OCI-LY1 (cell line): Measurements from ENCODE around the gene TUFM.
"Not testable (repeated sequence)": the region's sequence is repeated elsewhere in the genome, so short reads cannot be mapped to it uniquely, and the experiment has no call there.

Source experiments
- H2AFZ ChIP-seq: fragments of 200-600 bp; sonication (generic), shearing (Covaris generic); 2 replicates; pipeline ENCODE4 v1.6.0; 2014; ENCODE audit warnings: antibody characterized with exemption, mild to moderate bottlenecking, low read length
- H3F3A ChIP-seq: fragments of 200-600 bp; sonication (generic), shearing (Covaris generic); 2 replicates; pipeline ENCODE4 v1.6.0; 2014; ENCODE audit warnings: mild to moderate bottlenecking, antibody characterized with exemption, low read length, moderate library complexity; ENCODE audit not compliant: insufficient read depth
- H3K27ac ChIP-seq: fragments of 200-600 bp; sonication (generic); 2 replicates; pipeline ENCODE4 v1.5.1; 2014; ENCODE audit warnings: low read length, mixed run types, mild to moderate bottlenecking, low read depth; ENCODE audit not compliant: poor library complexity, severe bottlenecking
- H3K27me3 ChIP-seq: fragments of 200-600 bp; sonication (generic); 2 replicates; pipeline ENCODE4 v1.6.0; 2014; ENCODE audit warnings: antibody characterized with exemption, mild to moderate bottlenecking, low read length, moderate library complexity; ENCODE audit not compliant: insufficient read depth
- H3K36me3 ChIP-seq: fragments of 200-600 bp; sonication (generic); 2 replicates; pipeline ENCODE4 v1.6.1; 2014; ENCODE audit warnings: mild to moderate bottlenecking, antibody characterized with exemption, low read length, moderate library complexity, mixed read lengths; ENCODE audit not compliant: insufficient read depth
- H3K4me1 ChIP-seq: fragments of 200-600 bp; sonication (generic); 2 replicates; pipeline ENCODE4 v1.5.1; 2014; ENCODE audit warnings: mild to moderate bottlenecking, low read length, moderate library complexity; ENCODE audit not compliant: insufficient read depth, severe bottlenecking
- H3K4me2 ChIP-seq: fragments of 200-600 bp; sonication (generic), shearing (Covaris generic); 2 replicates; pipeline ENCODE4 v1.6.1; 2014; ENCODE audit warnings: low read length
- H3K4me3 ChIP-seq: fragments of 200-600 bp; sonication (generic); 2 replicates; pipeline ENCODE4 v1.5.1; 2014; ENCODE audit warnings: low read length, low read depth, mild to moderate bottlenecking, mixed read lengths; ENCODE audit not compliant: poor library complexity, severe bottlenecking
- H3K79me2 ChIP-seq: fragments of 200-600 bp; shearing (Covaris generic); 2 replicates; pipeline ENCODE4 v1.6.1; 2016; ENCODE audit warnings: mixed run types, low read length, mixed read lengths; ENCODE audit not compliant: insufficient read depth
- H3K9ac ChIP-seq: fragments of 200-600 bp; sonication (generic), shearing (Covaris generic); 2 replicates; pipeline ENCODE4 v1.6.1; 2014; ENCODE audit warnings: mild to moderate bottlenecking, low read length, mixed read lengths
- H3K9me2 ChIP-seq: fragments of 200-600 bp; sonication (generic), shearing (Covaris generic); 2 replicates; pipeline ENCODE4 v1.6.1; 2014; ENCODE audit warnings: low read depth, mild to moderate bottlenecking, low read length, mixed read lengths
- H3K9me3 ChIP-seq: fragments of 200-600 bp; shearing (Covaris generic); 2 replicates; pipeline ENCODE4 v1.6.1; 2014; ENCODE audit warnings: low read length, mixed read lengths
- H4K20me1 ChIP-seq: fragments of 200-600 bp; sonication (generic), shearing (Covaris generic); 2 replicates; pipeline ENCODE4 v1.6.0; 2016; ENCODE audit warnings: mild to moderate bottlenecking, low read length; ENCODE audit not compliant: insufficient read depth
- CTCF ChIP-seq: fragments of 200-600 bp; sonication (generic), shearing (Covaris generic); IDR thresholded peaks from 2 replicates; pipeline ENCODE4 v1.5.1; 2017; ENCODE audit warnings: mild to moderate bottlenecking, antibody characterized with exemption, low read length, moderate library complexity, mixed read lengths
- EZH2 ChIP-seq: fragments of 200-600 bp; sonication (generic), shearing (Covaris generic); IDR thresholded peaks from 2 replicates; pipeline ENCODE4 v1.8.0; 2017; ENCODE audit warnings: borderline replicate concordance, mixed run types, mild to moderate bottlenecking, antibody characterized with exemption, low read length, moderate library complexity, mixed read lengths

TUFM gene

DNA sequence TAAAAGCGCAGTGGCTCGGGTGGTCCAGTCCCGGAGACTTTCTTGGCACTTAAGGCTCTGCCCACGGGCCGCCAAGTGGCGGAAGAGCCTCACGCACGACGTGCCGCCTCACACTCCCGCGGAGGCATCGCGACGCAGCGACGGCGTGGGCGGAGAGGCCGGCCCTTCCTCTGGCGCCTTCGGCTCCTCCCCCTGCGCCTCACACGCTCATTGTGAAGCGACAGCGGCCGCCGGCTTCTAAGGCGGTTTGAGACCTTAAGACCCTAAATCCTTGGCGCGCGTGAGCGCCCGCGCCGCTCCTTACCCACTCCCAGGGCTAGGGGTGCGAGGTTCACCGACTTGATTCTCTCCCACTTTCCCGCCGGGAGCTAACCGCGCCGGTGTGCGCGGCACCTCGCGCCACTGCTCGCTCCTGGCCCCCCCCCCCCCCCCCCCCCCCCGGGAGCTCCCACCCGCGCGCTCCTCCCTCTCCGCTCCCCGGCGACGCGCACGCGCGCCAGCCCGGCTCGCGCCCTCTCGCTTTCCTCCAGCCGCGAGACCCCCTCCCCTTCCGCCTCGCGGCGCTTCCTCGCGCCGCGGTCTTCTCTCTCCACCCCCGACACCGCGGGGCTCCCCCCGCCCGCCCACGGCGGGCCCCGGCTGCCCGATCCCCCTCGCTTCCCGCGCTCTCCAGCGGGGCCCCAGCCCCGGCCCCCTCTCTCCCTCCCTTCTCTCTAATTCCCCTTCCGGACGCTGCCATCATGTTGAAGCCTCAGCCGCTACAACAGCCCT lies 23.4 kb downstream of the TUFM start, which contains the start of gene ATXN2L:
TSS of gene ATXN2L (plus strand) at position 480 of the 771 bp plus-strand sequence. CDS start at position 741, 261 bp downstream.
- Histone ChIP-seq H3K9ac (peak within 1 kb of the TSS; percentile 98), H3K4me2 (peak within 1 kb of the TSS; percentile 86), H3K4me1 (peaks cover 24% of the 10 kb centered on the region), H3F3A (no peaks in the 10 kb centered on the region), H3K9me3 (no peaks in the 10 kb centered on the region), H3K9me2 (no peaks in the 10 kb centered on the region), H3K27ac (peak within 1 kb of the TSS; percentile 86), H3K27me3 (no peaks in the 10 kb centered on the region), H3K4me3 (peak within 1 kb of the TSS; percentile 80), H3K79me2 (peaks cover 31% of the 10 kb centered on the region), H2AFZ (no peak within 1 kb of the TSS), H3K36me3 (peaks cover 37% of the 10 kb centered on the region), H4K20me1 (no peaks in the 10 kb centered on the region)
- no peak for TF ChIP-seq EZH2
- TF ChIP-seq CTCF = no peak

DNA sequence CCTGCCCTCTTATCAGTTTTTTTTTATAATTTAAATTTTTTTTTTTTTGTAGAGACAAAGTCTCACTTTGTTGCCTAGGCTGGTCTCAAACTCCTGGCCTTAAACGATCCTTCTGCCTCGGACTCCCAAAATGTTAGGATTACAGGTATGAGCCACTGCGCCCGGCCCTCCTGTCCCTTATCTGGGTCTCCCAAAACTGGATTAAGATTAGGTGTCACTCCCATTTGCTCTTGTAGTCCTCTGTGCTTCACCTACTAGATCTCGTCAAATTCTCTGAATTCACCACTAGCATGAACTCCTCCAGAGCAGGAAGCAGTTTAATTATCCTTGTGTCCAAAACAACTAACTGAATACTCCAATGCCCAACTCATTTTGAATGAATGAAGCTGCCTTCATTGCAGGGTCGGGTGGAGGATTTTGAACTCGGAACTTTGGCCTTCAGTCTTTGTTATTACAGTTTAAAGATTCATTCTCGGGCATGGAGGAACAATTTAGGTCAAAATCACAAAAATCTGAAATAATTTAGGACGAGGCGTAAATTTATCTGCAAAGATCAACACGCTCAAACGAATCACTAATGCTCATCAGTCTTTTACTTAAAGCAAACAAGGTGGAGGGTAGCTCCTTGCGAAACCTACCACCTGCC lies 24.2 kb downstream of the TUFM start:
- peaks cover 24% of the 10 kb centered on the region for H3K4me1 ChIP-seq
- H3K4me3 ChIP-seq = peak overlapping the region; percentile 80
- H3K27me3 ChIP-seq = no peaks in the 10 kb centered on the region
- H3K4me2 ChIP-seq = peak overlapping the region; percentile 86
- no peak for TF ChIP-seq EZH2
- no peak for TF ChIP-seq CTCF
- H3K27ac ChIP-seq = peak overlapping the region; percentile 86
- H2AFZ ChIP-seq = no peak overlapping the region
- H3K79me2 ChIP-seq = peaks cover 31% of the 10 kb centered on the region
- H3K9me2 ChIP-seq = no peaks in the 10 kb centered on the region
- no peaks in the 10 kb centered on the region for H4K20me1 ChIP-seq
- H3F3A ChIP-seq = no peaks in the 10 kb centered on the region
- H3K9me3 ChIP-seq = no peaks in the 10 kb centered on the region
- peaks cover 30% of the 10 kb centered on the region for H3K36me3 ChIP-seq
- peak overlapping the region; percentile 98 for H3K9ac ChIP-seq

- not testable (repeated sequence) for H3K9me2 ChIP-seq, H3K4me3 ChIP-seq, H2AFZ ChIP-seq, H3K9ac ChIP-seq, H4K20me1 ChIP-seq, H3K9me3 ChIP-seq, H3K27ac ChIP-seq, H3F3A ChIP-seq, H3K4me2 ChIP-seq, H3K27me3 ChIP-seq
- peaks cover 16% of the 10 kb centered on the region for H3K36me3 ChIP-seq
- H3K79me2 ChIP-seq = peaks cover 17% of the 10 kb centered on the region
- peaks cover 21% of the 10 kb centered on the region for H3K4me1 ChIP-seq
Observed at GRCh38 chr16:28820546-28820945, 25.6 kb downstream of the TUFM start.
